A549 (cell line): ENCODE measurements around the gene MXI1.

Experiments used
- EP300 ChIP-seq, 2 experiments: fragments of >200 bp; sonication (Bioruptor Twin); formaldehyde crosslinking; IDR thresholded peaks; 2 replicates in 1 of 2; 3 replicates in 1 of 2; pipeline ENCODE4 v1.6.1; 2016 to 2017
- HMGXB4 ChIP-seq: fragments of 250-450 bp; sonication (Bioruptor Pico); IDR thresholded peaks from 2 replicates; pipeline ENCODE4 v1.5.0; 2021; ENCODE audit warnings: mild to moderate bottlenecking, moderate library complexity, borderline replicate concordance
- MYC ChIP-seq: IDR thresholded peaks from 2 replicates; pipeline ENCODE4 v1.6.1; 2012; ENCODE audit warnings: mild to moderate bottlenecking, inconsistent platforms, low read length, improper control_type of control experiment, borderline replicate concordance
- RNF2 ChIP-seq: fragments of 200-600 bp; sonication (generic); IDR thresholded peaks from 2 replicates; pipeline ENCODE4 v1.6.1; 2016; ENCODE audit warnings: low read depth, mild to moderate bottlenecking, antibody characterized with exemption, moderate library complexity, borderline replicate concordance
- TF ChIP-seq, protein P1 (sequence below): fragments of >200 bp; sonication (Bioruptor Twin); formaldehyde crosslinking; IDR thresholded peaks from 3 replicates; pipeline ENCODE4 v1.5.1; 2016
- TF ChIP-seq, protein P2 (sequence below): fragments of >200 bp; sonication (Bioruptor Twin); formaldehyde crosslinking; IDR thresholded peaks from 3 replicates; pipeline ENCODE4 v1.6.1; 2016
- TF ChIP-seq, protein P3 (sequence below): IDR thresholded peaks from 2 replicates; pipeline ENCODE4 v1.6.1; 2012

- TF ChIP-seq, protein P1, sequence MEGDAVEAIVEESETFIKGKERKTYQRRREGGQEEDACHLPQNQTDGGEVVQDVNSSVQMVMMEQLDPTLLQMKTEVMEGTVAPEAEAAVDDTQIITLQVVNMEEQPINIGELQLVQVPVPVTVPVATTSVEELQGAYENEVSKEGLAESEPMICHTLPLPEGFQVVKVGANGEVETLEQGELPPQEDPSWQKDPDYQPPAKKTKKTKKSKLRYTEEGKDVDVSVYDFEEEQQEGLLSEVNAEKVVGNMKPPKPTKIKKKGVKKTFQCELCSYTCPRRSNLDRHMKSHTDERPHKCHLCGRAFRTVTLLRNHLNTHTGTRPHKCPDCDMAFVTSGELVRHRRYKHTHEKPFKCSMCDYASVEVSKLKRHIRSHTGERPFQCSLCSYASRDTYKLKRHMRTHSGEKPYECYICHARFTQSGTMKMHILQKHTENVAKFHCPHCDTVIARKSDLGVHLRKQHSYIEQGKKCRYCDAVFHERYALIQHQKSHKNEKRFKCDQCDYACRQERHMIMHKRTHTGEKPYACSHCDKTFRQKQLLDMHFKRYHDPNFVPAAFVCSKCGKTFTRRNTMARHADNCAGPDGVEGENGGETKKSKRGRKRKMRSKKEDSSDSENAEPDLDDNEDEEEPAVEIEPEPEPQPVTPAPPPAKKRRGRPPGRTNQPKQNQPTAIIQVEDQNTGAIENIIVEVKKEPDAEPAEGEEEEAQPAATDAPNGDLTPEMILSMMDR = no peak
- no peak for TF ChIP-seq MYC
- TF ChIP-seq, protein P2, sequence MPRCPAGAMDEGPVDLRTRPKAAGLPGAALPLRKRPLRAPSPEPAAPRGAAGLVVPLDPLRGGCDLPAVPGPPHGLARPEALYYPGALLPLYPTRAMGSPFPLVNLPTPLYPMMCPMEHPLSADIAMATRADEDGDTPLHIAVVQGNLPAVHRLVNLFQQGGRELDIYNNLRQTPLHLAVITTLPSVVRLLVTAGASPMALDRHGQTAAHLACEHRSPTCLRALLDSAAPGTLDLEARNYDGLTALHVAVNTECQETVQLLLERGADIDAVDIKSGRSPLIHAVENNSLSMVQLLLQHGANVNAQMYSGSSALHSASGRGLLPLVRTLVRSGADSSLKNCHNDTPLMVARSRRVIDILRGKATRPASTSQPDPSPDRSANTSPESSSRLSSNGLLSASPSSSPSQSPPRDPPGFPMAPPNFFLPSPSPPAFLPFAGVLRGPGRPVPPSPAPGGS = no peak
- TF ChIP-seq RNF2 = no peak
- TF ChIP-seq HMGXB4 (CRISPR knock-in tag) = no peak
- TF ChIP-seq, protein P3, sequence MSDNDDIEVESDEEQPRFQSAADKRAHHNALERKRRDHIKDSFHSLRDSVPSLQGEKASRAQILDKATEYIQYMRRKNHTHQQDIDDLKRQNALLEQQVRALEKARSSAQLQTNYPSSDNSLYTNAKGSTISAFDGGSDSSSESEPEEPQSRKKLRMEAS = no peak
- no peak for TF ChIP-seq EP300 (IDR thresholded peaks at IDR 0.05)
These were observed 37.1 kb downstream of the MXI1 start for GRCh38 chr10:110244550-110244949.
